Eye (tissue), 1 donor: ENCODE data around the gene TNRC6A.
A peak's percentile ranks its signal among the peaks of the same experiment; 100 is the strongest.
"Not testable (repeated sequence)": the region's sequence is repeated elsewhere in the genome, so short reads cannot be mapped to it uniquely, and the experiment has no call there.

Experiments
- DNase-seq: peaks from one replicate; pipeline ENCODE4 v3.0.0-alpha.2; 2015

The TNRC6A gene

DNA sequence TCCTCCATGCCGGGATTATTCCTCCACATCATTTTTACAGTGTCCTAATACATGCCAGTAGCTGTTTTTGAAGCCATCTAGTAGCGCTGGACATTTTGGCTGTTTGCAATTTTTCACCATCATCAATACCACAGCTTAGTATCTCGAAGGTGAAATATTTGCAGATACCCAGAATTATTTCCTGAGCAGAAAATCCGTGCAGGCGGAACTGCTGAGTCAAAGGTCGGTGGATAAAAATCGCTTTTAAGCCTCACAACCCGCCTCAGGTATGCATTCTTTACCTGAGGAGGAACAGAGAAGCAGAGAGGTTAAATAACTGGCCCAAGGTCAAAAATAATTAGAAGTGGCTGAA lies 584 bp upstream of the TNRC6A start:
- no peak for DNase-seq

- peak; percentile 76 for DNase-seq
Observed at GRCh38 chr16:24729951-24730815, 732 bp downstream of the TNRC6A start.

DNA sequence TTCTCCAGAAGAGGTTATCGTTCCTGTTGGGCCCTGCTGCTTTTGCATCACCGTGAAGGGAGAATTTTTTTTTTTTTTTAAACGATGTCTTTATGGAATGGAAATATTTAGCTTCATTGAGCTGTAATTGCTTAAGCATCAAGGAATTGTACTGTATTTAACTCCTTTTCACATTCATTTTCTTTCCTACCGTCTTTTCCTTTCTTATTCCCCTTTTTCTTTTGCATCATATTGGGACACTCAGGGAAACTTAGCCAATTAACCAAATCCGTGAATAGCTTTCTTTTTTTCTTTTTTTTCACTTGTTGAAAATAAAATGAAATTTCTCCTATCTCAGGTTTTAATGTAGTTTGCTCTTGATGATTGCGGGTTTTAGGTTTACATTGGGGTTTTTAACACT lies 1.5 kb downstream of the TNRC6A start:
- no peak for DNase-seq

DNA sequence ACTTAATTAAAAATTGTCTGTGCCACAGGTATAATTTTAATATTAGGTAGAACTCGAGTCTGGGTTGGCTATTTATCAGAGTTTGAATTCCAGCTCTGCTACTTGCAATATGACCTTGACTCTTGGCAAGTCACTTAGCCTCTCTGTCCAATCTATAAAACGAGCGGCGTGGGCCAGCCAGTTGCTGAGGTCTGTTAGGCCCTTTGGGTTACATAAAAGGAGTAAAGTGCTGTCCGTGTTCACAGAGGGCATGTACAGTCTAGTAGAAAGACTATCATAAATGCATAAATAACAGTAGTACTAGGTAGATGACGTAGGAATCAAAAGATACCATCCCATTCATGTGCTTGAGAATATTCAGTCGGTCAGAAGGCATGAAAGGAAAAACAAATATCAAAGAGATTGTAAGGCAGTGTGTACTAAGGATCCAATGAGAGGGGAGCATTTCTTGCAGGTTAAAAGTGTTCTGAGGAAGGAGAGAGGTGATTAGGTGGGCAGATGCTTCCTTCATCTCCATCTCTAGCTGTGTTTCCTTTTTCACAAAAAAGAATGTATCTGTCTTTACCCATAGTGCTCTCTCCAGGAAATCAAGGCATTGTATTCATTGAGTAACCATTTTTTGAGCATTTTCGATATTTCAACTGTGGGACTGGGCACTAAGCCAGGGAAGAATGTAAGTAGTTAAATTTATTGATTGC lies 2.4 kb downstream of the TNRC6A start:
- DNase-seq, result no peak

DNA sequence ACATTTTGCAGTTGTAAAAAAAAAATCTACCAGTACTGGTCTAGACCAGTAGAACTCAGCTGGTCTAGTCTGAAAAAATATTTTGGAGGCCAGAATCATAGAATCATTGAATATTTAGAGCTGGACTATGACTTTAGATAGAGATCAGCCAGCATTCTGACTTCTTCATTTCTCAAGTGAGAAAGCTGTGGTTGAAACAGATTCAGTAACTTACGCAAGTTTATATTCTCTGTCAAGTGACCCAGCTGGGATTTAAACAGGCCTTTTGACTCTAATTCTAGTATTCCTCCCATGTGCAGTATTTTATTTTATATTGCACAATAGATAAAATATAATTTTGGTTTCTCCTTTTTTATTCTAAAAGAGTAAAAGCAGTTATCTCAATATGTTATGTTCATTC lies 4.9 kb downstream of the TNRC6A start:
- no peak for DNase-seq

DNA sequence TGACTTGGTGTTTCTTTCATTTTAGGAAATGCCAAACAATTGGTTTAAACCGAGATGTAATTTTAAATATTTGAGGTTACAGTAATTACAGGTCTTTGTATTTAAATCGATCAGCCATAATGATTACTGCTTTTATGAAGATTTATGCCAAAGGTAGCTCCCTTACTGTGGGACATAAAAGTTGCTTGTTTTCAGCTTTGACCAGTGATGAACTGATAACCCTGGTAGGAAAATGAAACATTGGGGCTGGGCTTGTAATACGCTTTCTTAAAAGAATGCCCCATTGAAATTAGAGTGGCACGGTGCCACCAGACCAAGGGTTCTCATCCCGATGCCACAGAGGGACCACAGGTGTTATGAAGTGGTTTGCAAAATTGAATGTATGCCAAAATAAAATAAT lies 7.3 kb downstream of the TNRC6A start:
- no peak for DNase-seq

DNA sequence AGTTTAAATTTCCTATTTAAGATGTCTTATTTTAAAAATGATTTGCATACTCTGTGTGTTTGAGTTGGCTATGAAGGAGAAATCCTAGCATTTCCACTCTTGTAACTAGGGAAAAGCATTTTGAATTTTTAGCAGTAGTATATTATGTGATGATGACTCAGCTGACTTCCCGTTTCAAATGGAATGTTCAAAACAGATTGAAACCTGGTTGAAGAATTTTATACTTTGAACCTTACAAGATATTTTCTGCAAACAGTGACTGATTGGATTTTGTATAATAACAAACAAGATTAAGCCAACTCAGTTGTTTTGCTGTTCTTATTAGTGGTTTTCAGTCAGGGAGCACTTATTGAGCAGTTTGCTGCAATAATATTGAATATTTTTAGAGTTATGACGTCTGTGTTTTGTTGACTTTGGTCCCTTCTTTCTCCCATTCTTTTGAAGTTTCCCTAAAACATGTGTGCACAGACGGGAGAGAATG lies 8.0 kb downstream of the TNRC6A start:
- DNase-seq, result no peak

- no peak for DNase-seq
Observed at GRCh38 chr16:24737916-24738594, 8.6 kb downstream of the TNRC6A start.

DNA sequence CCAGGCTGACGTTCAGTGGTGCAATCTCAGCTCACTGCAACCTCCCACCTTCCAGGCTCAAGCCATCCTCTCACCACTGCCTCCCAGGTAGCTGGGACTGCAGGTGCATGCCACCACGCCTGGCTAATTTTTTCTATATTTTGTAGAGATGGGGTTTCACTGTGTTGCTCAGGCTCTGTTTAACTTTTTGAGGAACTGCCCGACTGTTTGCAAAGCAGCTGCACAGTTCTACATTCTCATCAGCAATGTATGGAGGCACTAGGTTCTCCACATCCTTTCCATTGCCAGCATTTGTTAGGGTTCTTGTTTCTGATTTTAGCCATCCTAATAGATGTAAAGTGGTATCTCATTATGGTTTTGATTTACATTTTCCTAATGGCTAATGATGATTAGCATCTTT lies 9.4 kb downstream of the TNRC6A start:
- no peak for DNase-seq

DNA sequence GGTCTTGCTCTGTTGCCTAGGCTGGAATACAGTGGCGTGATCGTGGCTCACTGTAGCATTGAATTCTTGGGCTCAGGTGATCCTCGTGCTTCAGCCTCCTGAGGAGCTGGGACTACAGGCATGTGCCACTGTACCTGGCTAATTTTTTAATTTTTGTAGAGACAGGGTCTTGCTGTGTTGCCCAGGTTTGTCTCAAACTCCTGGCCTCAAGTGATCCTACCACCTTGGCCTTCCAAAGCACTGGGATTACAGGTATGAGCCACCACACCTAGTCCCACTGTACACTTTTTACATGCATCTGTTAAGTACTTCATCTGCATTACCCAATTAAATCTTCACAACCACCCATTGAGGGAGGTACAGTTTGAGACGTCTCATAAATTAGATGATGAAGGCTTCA lies 12.4 kb downstream of the TNRC6A start:
- no peak for DNase-seq

DNA sequence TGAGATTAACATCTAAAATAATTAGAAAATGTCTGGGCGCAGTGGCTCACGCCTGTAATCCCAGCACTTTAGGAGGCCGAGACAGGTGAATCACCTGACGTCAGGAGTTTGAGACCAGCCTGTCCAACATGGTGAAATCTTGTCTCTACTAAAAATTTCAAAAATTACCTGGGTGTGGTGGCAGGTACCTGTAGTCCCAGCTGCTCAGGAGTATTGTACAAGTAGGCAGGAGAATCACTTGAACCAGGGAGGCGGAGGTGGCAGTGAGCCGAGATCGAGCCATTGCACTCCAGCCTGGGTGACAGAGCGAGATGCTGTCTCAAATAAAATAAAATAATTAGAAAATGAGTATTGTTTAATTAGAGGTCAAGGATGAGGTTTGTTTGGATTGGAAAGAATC lies 13.2 kb downstream of the TNRC6A start:
- DNase-seq, result not testable (repeated sequence)

DNA sequence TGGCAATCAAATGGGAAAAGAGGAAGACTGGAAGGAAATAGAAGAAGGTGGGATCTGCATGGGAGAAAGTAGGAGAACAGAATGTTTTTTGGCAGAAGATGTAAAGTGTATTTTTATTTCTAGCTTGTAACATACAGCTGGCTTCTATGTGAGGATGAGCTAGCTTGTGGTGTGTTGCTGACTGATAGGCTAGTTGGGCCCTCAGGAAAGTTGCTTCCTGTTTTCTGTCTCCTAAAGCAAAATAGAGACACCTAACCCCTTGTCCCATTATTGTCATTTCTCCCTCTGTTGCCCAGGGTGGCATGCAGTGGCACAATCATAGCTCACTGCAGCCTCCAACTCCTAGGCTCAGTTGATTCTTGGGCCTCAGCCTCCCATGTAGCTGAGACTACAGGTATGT lies 15.9 kb downstream of the TNRC6A start:
- no peak for DNase-seq

GRCh38 chr16:24745791-24746190 lies 16.3 kb downstream of the TNRC6A start:
- no peak for DNase-seq

DNA sequence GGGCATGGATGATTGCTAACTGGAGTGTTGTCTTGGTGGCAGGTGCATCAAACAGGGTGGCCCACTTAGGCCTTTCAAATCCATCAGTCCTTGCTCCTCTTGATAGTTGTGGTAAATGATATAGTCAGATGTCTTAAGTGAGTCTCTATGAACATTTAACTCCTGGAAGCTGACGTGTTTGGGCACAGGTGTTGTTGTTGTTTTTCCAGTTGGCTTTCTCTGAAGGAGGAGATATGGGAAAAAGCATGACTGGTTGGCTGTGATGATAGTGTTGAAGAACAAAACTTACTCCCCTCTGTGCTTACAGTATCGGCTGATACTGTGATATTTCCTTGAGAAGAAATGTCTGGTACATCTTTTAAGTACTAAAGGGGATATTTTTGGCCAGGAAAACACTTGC lies 18.0 kb downstream of the TNRC6A start:
- no peak for DNase-seq

DNA sequence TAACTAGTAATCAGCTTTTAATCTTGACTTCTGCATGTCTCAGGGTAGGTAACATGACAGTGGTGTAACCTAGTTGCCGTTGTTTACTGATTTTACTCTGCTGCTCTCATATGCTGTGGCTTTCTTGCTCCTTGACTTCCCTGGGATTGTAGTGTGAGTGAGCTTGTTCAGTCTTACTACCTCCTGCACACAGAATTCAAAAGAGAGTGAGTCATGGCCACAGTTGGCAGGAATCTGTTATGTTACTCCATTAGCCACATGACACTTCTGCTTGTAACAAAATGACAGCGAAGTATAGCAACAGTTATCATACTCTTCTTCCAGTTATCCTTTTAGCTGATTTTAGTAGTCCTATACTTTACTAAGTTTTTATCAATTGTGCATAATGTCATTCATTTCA lies 18.8 kb downstream of the TNRC6A start:
- DNase-seq, result no peak

DNA sequence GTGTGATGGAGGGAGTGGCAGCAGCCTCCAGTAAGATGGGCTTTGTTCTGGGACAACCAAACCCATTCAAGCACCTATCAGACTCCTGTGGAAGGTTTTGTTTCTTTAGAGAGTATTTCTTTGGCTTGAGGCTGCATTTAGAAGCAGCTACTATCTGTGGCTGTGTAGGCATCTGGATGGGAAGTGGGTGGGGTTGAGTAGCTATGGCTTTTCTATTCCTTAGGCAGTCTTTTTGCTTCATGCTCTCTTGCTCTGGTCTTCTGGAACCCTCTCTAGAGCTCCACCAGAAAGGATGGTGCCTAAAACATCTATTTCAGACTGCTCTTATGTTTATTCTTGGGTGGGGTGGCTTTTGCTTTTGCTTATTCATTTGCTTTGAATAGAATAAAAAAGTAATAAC lies 19.9 kb downstream of the TNRC6A start:
- no peak for DNase-seq

- DNase-seq, result not testable (repeated sequence)
Observed at GRCh38 chr16:24749872-24750271, 20.4 kb downstream of the TNRC6A start.

DNA sequence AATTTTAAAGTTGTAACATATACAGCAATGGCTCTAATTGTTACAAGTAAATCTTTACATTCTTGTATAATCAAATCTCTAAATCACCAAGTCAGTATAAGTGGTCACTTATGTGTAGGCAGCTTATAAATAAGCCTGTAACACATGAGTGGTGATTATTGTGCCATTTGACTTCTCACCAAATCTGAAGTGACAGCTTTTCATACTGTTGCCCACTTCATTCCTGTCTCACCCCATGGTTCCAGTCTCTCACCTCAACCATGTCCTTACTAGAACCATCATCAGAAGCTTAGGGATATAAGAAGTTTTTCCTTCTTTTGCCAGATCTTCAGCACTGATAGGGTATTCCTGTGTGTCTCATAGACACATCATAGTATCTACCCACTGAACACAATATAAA lies 23.5 kb downstream of the TNRC6A start:
- DNase-seq, result peak; percentile 65

GRCh38 chr16:24753437-24753836 lies 24.0 kb downstream of the TNRC6A start:
- DNase-seq, result no peak

DNA sequence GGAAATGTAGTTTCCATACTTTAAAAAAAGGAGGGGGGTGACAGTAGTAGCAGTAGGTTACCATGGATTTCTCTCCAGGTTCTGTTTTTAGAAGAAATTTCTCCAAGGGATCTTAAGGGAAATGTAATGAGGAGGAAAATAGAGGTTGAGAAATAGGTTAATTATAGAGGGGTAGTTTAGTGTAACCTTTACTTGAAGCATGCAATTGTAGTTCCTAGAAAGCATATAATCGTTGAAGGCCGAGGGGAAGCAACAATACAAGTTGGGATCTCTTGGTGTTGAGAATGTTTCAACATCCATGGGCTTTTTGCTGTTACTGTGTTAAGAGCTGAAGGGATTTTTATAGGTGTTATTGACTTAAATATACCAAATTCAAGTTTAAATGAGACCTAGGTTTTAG lies 25.1 kb downstream of the TNRC6A start:
- DNase-seq, result no peak

DNA sequence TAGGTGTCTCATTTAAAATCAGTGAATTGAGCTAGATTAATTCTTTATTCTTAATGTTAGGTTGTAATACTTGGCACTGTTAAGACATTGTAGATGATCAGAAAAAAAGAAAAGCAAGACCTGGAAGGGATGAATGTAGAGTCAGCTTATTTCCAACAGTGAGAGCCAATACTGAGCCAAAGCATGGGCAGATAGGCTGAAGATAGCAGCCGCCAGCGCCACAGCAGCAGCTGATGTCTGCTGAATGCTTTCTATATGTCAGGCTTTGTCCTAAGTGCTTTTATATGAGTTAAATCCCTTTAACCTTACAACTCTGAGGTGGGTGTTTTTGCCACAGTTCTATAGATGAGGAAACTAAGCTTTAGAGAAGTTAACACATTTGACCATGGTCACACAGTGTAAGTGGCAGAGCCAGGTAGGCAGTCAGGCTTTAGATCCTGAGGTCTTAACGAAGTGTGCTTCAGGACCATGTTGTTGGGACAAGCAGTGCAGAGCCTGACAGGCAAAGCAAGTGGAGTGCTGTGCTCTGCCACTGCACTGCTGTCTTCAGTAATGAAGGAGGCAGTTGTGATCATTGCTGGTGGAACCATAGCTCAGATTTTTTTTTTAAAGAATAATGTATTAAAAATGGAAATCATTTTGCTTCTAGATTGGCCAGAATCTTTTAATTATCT lies 25.9 kb downstream of the TNRC6A start:
- peak; percentile 19 for DNase-seq

DNA sequence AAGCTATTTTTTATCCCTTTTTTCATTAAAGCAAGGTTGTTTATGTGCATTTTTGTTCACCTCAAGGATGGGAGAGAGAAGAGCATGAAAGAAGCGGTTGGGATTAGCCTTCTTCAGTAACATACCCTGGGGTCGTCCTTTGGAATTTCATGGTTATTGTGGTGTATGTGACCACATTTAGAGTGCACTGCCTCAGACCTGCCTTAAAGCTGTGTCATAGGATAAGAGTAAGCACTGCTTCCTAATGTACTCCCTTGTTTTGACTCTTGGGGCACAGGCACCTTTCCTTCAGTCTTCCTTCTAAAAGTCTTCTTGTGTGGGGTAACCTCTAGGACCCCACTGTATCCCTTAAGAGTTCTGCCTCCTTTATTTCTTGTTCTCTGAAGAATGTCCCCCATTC lies 28.9 kb downstream of the TNRC6A start:
- no peak for DNase-seq

- DNase-seq, result no peak
Observed at GRCh38 chr16:24759006-24759405, 29.6 kb downstream of the TNRC6A start.
